Suppressor macrophage treated with lipopolysaccharide for 4 hours (primary cell): Measurements from ENCODE around the gene SPTA1.
"Not testable (repeated sequence)": the region's sequence is repeated elsewhere in the genome, so short reads cannot be mapped to it uniquely, and the experiment has no call there.

Source experiments
- DNase-seq: peaks from one replicate; pipeline ENCODE4 v3.0.0-alpha.2; 2020

Gene SPTA1

DNA sequence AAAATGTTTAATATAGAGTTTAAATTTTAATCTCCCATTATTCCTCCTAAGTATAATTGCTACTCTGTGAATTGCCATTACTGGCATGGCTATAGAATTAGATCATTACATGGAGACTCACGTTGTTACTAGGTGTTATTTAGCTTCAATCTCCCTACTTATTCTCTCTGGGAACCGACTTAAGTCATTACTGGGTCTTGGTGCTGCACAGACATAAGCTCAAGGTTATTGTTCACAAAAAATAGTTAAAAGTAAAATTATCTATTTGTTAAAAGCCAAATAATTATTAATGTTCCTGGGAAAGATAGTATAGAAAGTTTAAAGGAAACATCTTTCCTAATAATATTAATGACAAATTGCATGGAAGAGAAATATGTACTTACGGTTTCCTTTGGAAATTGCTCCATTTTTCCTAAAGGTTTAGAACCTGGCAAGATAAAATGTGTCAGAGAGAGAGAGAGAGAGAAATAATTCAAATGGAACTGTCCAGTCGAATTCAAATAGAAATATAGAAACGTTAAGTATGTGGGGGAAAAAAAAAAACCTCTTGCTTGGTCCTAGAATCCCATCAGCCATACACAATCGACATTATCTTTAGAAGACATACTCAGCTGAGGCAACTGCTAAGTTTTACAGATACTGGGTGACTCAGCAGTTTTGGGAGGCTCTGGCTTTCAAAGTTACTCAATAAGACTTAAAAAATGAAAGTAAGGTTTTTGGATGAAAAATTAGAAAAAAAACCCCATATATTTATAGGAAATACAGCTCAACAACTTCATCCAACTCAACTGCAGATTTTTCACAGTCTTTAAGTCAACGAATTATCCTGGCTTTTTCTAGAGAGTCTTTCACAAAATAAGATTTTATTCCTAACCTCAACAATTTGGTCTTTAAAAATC lies at the start of gene SPTA1:
TSS of gene SPTA1 (minus strand) at position 605 of the 899 bp plus-strand sequence. CDS start at position 407, 198 bp downstream.
- peak; percentile 63 for DNase-seq

DNA sequence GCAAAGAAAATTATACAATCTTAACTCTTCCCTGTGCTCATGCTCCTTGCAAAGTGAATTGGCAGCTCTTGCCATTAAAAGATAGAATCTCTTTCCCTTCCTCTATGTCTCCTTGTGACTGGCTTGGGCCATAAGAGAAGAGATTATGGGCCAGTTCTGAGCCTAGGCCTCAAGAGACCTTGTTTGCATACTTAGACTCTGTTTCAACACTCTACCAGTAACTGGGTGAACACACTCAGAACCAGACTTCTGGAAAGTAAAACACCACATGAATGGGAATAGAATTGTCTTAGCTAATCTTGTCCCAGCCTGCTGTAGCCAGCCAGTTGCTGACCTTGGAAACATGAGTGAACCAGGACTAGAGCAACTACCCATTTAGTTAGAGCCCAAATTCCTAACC lies 49.3 kb upstream of the SPTA1 start:
- no peak for DNase-seq

DNA sequence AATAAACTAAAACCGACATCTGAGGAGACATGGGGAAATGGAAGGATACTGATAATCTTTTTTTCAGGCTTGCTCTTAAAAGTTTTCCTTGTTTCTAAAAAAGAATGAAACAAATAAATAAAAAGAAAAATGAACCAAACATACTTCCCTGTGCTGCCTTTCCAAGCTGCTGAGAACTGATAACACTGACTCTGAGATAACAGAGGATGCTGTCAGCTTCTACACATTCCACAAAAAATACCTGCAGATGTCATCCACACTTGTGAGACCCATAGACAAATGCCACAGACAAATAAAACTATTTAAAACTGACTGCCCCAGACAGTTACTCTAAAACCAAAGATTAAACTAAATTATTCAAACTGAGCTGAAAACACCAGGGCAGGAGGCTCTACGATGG lies 46.0 kb upstream of the SPTA1 start:
- no peak for DNase-seq

DNA sequence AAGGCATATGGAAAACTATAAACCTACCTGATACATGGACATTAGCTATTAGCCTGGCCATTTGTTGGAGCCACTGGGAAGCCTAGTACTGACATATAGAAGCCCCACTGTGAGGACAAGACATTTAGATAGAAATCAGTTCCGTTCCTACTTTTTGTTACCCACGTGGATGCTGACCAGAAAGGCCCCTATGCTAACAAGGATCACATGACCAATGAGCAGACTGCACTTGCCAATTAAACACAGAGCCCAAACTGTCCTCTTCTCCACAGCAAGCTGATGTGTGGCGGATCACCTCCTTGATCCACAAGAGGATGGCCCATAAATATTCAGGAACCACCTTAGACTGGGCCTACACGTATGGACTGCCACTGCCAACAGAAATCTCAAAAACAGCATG lies 45.2 kb upstream of the SPTA1 start:
- DNase-seq = no peak

DNA sequence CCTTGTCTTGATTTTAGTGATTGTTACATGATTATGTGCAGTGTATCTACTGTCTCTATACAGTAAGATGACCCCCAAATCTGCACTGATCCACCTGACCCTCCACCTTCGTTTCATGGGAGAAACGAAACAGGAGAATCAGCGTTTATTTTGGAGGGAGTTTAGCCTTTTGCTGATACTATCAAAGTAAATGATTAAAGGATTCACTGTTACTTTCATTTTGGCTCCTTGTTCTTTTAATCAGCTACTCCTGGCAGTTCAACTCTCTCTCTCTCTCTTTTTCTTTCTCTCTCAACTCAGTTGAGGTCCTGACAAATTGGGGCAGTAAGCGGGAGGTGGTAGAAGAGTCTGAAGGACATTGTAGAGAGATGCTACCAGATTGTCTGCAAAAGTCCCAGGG lies 43.9 kb upstream of the SPTA1 start:
- no peak for DNase-seq

DNA sequence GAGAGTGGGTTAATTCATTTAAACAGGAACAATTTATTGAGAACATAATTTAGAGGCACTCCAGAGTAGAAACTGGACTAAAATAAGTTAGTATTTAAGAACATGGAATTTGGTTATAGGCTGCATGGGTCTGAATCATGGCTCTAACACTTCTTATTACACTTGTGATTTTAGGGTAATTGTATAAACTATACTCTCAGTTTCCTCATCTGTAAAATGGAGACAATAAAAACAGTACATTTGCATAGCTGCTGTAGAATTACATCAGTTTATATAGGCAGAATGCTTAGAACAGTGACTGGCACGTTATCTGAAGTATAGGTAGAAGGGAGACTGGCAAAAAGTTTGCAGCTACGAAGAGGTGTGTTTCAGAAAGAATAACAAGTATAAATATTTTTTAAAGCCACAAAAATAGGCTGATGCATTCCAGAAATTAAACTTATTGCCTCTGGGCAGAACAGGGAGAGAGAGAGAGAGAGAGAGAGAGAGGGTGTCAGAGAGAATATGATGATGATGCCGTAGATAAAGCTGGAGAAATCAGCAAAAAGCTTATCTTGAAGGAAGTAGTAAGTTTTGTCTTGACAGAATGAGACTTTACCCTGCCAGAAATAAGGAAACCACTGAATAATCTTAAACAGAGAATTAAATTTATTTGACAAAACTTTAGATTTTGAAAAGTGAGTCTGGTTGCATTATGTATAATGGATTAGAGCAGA lies 42.2 kb upstream of the SPTA1 start:
- no peak for DNase-seq

DNA sequence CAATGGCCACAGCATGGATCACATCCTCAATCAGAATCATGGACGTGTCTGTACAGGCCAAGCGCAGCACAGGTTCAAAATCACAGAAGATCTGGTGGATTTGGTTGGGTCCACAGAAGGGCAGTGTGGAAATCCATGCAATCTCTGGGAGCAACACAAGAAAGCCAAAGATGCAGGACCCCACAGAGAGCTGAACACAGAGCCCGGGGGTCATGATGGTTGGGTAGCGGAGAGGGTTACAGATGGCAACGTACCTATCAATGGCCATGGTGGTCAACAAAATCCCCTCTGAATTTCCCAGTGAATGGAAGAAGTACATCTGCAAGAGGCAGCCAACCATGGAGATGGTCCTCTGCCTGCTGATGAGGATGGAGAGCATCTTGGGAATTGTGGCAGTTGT lies 37.9 kb upstream of the SPTA1 start:
- no peak for DNase-seq

DNA sequence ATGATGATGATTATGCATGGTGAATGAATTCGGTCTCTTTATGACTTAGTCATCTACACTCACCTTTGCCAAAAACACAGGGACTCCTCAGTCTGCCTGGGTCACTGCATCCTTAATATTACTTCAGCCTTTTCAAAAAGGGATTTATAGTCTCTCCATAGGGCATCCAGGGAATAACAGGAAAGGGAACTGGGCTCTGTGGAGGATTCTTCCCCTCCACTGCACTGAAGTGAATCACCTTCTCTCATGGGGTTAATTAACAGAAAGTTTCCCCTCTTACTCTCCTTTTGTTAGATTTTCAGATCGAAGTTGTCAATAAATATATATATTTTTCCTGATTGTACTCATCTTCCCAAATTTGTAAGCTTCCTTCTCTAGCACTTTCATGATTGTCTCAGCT lies 34.1 kb upstream of the SPTA1 start, which contains the start of gene OR6K3:
TSS of gene OR6K3 (minus strand) at position 101 of the 400 bp plus-strand sequence. CDS start 2,605 bp downstream, outside the sequence.
- no peak for DNase-seq

DNA sequence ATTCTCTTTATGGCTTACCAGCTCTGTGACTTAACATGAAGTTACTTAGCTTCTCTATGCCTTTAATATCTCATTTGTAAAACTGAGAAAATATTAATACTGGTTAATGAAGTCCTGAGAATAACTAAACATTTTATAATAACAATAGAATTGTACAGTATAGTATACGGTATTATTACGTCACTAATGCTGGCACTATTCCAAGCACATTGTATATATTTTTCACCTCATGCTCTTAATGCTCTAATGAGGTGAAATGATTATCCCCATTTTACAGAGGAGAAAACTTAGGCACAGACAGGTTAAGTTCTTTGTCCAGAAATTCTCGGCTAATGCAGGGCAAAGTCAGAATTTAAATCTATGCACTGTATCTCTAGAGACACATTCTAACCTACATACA lies 33.1 kb upstream of the SPTA1 start:
- no peak for DNase-seq

DNA sequence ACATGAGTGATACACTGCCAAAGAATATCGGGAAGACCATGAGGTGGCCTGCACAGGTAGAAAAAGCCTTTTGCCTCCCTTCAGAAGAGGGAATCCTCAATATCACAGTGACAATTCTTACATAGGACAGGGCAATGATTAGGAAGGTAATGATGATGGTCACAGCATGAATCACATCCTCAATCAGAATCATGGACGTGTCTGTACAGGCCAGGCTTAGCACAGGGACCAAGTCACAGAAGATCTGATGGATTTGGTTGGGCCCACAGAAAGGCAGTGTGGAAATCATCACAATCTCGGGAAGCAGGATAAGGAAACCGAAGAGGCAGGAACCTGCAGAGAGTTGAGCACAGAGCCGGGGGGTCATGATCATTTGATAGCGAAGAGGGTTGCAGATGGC lies 30.8 kb upstream of the SPTA1 start:
- DNase-seq = no peak

DNA sequence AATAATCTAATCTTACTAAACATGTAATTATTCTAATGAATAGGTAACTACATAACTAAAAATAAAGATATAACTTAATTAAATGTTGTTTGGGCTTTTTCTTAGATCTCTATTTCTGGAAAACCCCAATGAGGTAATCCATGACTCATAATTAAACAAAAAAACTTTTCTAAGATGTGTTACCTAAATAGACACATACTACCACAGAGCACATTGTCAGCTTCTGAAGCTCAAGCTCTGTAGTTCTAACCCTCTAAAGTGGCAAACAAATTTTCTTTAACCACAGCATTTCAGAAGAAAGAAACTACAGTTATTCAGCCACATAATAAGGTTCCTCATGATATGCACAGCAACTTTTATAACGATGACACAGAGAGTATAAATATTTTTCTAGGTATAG lies 29.8 kb upstream of the SPTA1 start:
- peak; percentile 18 for DNase-seq

DNA sequence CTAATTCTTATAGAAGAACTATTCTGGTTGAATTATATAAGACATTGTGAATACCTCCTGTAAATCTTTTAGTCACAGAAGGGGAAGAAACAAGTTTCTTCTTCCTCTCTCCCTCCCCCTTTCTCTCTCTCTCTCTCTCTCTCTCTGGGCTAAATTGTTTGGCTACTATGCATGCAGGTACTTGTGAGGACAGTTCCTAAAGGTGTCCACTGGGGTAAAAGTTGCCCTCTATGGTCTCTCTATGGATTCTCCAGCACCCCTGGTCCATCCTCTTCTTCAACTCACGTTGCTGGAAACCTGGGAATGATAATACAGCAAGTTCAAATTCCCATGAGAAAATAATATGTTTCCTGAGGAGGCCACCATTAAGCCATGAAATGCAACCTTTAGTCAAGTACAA lies 28.2 kb upstream of the SPTA1 start:
- no peak for DNase-seq

DNA sequence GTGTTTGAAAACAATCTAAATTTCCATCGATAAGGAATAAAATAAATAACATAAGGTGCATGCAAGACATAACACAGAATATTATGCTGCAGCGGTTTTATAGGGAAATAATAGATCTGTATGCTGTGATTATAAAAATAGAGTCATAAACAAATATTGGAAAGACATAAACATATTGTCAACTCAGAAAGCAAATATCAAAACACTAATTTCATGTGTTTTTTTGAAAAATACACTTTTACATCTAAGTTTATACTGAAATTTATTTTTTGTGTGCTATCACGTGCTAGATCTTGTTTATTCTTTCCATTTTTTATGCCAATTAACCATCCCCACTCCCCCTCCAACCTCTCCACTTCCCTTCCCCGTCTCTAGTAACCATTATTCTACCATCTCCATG lies 24.6 kb upstream of the SPTA1 start:
- DNase-seq = no peak

DNA sequence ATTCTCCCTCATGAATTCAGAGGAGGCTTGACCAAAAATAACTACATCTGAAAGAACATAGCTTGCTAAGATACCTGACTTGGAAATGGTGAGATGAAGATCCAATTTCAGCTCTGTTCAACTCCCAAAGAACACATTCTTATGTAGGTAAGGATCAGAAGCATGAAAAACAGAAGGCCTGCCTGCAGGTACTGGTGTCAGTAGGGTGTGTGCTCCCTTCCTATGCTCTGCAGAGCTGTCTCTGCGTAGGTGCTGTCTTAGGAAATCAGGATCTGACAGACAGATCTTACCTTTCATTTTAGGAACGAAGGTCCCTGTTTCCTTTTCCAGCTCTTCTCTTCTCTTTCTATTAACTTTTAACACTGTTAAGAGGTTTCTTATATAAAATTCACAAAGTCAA lies 19.6 kb upstream of the SPTA1 start:
- DNase-seq = no peak

DNA sequence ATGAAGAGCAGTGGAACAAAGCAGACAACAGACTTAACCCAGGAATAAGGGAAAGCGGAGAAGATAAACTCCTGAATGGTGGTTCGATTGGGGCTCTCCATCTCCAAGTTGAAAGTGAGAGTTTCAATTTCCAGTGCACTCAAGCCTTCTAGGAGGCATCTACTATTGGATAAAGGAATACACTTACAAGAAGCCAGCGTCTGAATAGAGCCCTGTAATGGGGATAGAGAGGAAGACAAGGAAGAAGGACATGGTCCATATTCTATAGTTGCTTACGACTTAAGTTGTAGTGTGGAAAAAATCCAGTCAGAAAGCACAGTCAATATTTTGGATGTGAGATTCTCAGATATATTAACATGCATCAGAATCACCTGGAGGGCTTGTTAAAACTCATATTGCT lies 14.0 kb upstream of the SPTA1 start, which contains the start of gene OR6K2:
TSS of gene OR6K2 (minus strand) at position 101 of the 400 bp plus-strand sequence. CDS start at position 101, 0 bp downstream.
- no peak for DNase-seq

DNA sequence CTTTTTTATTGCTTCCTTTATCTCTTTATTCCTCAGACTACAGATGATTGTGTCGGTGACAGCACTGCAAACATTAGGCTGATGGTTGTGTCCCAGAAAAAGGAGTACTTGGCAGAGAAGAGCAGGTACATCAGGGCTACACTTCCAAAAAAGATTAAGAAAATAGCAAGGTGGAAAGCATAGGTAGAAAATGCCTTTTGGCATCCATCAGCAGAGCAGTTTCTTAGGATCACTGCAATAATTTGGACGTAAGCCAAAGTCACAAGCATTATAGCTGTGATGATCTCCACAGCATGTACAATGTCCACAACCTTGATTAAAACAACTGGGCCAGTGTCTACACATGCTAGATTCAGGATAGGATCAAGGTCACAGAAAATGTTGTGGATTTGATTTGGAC lies 8.1 kb upstream of the SPTA1 start:
- no peak for DNase-seq

DNA sequence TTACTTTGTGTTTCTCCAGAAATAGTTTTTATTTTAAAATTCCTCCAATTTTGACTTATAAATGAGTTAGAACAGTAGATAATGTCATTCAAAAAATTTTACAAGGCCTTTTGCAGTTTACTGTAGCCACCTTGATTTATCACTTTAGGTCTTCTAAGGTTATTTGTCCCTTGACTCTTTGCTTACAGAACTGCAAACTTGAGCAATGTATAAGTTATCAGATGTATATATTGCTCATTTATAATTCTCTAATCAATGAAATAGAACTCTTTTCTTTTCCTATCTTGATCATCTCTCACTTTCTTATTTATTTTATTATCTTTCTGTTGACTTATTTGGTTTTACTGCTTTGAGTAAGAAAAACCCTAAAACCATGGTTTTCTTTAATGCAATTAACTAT lies 5.8 kb upstream of the SPTA1 start:
- DNase-seq = no peak

DNA sequence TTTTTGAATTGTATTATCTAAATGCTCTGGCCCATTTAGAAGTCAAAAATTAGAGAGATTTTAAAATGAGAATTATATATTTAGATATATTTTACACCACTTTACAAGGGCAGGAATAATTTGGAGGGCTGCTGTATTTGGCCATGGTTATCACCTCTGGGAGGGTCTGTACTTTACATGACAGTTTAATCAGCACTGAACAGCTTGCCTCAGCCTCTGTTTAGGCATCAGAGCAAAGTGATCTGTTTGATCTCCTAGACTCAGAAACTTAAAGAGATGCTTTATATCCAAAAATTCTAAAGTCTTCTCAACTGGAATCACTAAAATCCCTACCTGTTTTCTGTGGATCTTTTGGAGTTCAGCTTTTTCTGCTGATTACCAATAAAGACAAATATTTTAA lies 5.4 kb upstream of the SPTA1 start:
- no peak for DNase-seq

DNA sequence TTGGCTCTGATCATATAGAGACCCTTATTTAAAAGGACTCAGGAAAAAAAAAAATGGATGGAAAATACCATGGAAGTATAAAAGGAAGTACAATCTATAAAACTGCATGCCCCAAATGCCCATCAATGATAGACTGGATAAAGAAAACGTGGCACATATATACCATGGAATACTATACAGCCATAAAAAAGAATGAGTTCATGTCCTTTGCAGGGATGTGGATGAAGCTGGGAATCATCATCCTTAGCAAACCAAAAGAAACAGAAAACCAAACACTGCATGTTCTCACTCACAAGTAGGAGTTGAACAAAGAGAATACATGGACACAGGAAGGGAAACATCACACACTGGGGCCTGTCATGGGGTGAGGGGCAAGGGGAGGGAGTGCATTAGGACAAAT lies 4.6 kb upstream of the SPTA1 start:
- DNase-seq = not testable (repeated sequence)

DNA sequence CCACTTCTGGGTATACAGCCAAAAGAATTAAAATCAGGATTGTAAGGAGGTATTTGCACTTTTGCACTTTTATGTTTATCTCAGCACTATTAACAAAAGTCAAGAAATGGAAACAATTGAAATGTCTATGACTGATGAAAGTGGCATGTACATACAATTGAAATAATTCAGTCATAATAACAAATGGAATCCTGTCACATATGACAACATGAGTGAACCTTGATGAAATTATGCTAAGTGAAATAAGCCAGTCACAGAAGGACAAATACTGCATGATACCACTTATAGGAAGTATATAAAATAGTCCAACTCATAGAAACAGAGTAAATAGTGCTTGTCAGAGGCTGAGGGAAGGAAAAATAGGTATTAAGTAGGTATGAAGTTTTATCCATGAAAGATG lies 3.4 kb upstream of the SPTA1 start:
- DNase-seq = no peak

DNA sequence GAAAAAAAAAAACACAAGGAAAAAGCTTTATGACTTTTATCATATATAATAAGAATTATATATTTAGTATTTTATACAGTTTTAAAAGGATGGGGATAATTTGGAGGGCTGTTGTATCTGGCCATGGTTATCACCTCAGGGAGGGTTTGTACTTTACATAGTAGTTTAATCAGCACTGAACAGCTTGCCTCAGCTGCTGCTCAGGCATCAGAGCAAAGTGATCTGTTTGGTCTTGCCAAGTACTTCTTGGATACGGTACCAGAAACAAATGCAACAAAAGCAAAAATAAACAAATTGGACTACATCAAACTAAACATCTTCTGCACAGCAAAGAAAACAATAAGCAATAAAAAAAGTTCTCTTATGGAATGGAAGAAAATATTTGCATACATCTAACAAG lies 2.6 kb upstream of the SPTA1 start:
- DNase-seq = no peak

DNA sequence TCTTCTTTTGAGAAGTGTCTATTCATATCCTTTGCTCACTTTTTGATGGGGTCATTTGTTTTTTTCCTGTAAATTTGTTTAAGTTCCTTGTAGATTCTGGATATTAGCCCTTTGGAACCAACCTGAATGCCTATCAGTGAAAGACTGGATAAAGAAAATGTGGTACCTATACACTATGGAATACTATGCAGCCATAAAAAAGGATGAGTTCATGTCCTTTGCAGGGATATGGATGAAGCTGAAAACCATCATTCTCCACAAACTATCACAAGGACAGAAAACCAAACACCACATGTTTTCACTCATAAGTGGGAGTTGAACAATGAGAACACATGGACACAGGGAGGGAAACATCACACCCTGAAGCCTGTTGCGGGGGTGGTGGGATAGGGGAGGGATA lies 1.8 kb upstream of the SPTA1 start:
- not testable (repeated sequence) for DNase-seq

DNA sequence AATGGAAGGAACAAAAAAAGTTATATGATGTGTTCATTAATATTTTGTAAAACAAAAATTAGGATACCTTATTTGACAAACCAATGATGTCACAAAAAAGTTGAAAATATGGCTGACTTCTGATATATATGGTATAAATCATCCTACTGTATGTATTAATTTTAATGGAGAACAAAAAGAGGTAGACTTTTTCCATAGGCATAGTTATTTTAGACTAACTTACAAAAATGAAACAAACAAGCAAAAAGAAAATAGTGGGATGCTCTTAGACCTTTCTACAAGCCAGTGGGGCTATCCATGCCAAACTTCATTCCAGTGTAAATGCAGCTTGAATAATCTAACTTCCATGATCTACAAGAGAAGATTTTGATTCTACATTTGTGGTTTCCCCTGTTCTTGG lies 522 bp upstream of the SPTA1 start:
- no peak for DNase-seq

DNA sequence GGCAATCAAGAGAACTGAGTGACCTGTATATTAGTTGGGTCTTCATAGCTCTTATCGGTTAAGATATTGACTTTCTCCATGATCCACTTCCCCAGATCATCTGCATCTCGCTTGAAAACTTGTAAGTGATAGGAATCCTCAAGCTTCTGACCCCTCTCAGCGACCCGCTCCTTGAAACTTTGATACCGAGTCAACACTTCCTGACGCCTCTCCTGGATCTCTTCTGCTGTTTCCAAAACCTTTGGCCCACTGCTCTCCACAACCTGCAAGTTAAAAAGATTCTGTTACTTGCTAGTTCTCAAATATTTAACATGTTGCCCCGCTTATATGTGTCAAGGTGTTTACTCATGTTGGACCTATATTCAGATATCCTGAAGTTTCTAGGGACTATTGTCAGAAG lies 1.4 kb downstream of the SPTA1 start:
- no peak for DNase-seq
